Uterus (tissue), 2 donors: Measurements from ENCODE around the gene CAPN9.

Experiments used
- POLR2A ChIP-seq, 2 donors: fragments of 450-650 bp; IDR thresholded peaks; one replicate each; pipeline ENCODE4 v1.6.1; 2016; ENCODE audit warnings: antibody characterized with exemption in 2 of 2, mild to moderate bottlenecking in 1 of 2, moderate library complexity in 1 of 2
- TF ChIP-seq, protein P1 (sequence below), 4 experiments: fragments of 200-600 bp in 2 of 4; fragments of 450-650 bp in 2 of 4; sonication (generic) in 2 of 4; IDR thresholded peaks; one replicate each; pipeline ENCODE4 v1.5.1; 2016 to 2019; ENCODE audit warnings: antibody characterized with exemption in 4 of 4, mild to moderate bottlenecking in 2 of 4, moderate library complexity in 1 of 4

DNA sequence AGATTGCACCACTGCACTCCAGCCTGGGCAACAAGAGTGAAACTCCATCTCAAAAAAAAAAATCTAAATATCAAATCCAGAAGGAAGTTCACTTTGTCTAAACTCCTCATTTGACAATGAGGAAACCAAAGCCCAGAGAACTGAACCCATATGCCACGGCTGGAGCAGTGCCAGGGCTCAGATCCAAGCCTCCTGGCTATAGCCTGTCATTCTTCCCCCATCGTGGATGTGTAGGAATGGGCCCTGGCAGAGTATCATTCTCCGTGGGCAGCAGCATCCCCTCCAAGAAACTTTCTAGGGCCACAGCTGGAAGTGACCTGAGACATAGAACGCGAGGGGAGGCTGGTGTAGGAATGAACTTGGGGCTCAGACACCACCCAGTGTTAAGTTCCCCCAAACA lies 47.2 kb downstream of the CAPN9 start:
- no peak for TF ChIP-seq POLR2A (IDR thresholded peaks at IDR 0.05)
- TF ChIP-seq, protein P1, sequence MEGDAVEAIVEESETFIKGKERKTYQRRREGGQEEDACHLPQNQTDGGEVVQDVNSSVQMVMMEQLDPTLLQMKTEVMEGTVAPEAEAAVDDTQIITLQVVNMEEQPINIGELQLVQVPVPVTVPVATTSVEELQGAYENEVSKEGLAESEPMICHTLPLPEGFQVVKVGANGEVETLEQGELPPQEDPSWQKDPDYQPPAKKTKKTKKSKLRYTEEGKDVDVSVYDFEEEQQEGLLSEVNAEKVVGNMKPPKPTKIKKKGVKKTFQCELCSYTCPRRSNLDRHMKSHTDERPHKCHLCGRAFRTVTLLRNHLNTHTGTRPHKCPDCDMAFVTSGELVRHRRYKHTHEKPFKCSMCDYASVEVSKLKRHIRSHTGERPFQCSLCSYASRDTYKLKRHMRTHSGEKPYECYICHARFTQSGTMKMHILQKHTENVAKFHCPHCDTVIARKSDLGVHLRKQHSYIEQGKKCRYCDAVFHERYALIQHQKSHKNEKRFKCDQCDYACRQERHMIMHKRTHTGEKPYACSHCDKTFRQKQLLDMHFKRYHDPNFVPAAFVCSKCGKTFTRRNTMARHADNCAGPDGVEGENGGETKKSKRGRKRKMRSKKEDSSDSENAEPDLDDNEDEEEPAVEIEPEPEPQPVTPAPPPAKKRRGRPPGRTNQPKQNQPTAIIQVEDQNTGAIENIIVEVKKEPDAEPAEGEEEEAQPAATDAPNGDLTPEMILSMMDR (IDR thresholded peaks at IDR 0.05) = no peak
